Ovary (tissue), 9 donors: Measurements from ENCODE around the gene KATNB1. TPM values are rescaled to one million over a fixed set of nuclear protein-coding genes. Genes with fewer than 3 reads are reported as not detected.

Experiments used
- DNase-seq, 5 donors: peaks; one replicate each; pipeline ENCODE4 v3.0.0-alpha.2; 2019 to 2020
- H3K27ac ChIP-seq, 2 donors: fragments of 200-600 bp; one replicate each; pipeline versions ENCODE4 v1.5.1 to v1.8.0; 2019 to 2022
- H3K27me3 ChIP-seq: fragments of 200-600 bp; one replicate; pipeline ENCODE4 v1.8.0; 2022
- H3K36me3 ChIP-seq: fragments of 200-600 bp; sonication (generic); one replicate; pipeline ENCODE4 v1.5.1; 2019
- H3K4me1 ChIP-seq: one replicate; pipeline ENCODE4 v1.8.1; 2013; ENCODE audit warnings: mild to moderate bottlenecking, moderate library complexity; ENCODE audit not compliant: insufficient read depth
- H3K4me3 ChIP-seq: fragments of 200-600 bp; sonication (generic); one replicate; pipeline ENCODE4 v1.5.1; 2017
- H3K9me3 ChIP-seq, 2 donors: fragments of 200-600 bp in 1 of 2; sonication (generic) in 1 of 2; one replicate each; pipeline versions ENCODE4 v1.5.1 to v1.8.1; 2013 to 2019; ENCODE audit warnings: mild to moderate bottlenecking in 1 of 2, moderate library complexity in 1 of 2
- EP300 ChIP-seq: sonication (generic); formaldehyde crosslinking; IDR thresholded peaks from one replicate; pipeline ENCODE4 v1.6.1; 2017; ENCODE audit warnings: antibody characterized with exemption
- POLR2A ChIP-seq: fragments of 450-650 bp; IDR thresholded peaks from one replicate; pipeline ENCODE4 v1.6.1; 2017; ENCODE audit warnings: antibody characterized with exemption, mild to moderate bottlenecking, moderate library complexity
- WGBS, 3 donors: extraction: QIAGEN DNeasy Blood & Tissue Kit in 1 of 3; methylation state at CpG; one replicate each; pipeline versions ENCODE4 v1.1.5 to v1.1.7; 2013 to 2017; 5-methylcytosine and 5-hydroxymethylcytosine counted together
- intact Hi-C, 4 donors: fragments of 100-400 bp; cut with DNase I; formaldehyde crosslinking; loops; one replicate each; pipeline versions ENCODE4 v1.11.0 to v1.15.1; 2022 to 2023
- polyA plus RNA-seq, 2 donors: library from polyadenylated mRNA; stranded (reverse); fragments of 200-250 nt in 1 of 2; fragments of 350-450 nt in 1 of 2; fragmentation: Illumina TruSeq in 1 of 2; extraction: RNeasy Lipid Tissue Mini Kit (QIAGEN cat#74804) in 1 of 2; gene quantifications; one replicate each; pipeline ENCODE4 v1.2.3, GENCODE V29; 2013 to 2014
- total RNA-seq, 7 donors: library from RNA; depleted of rRNA in 2 of 7; stranded (reverse); fragments of >200 nt in 2 of 7; fragmentation: NEBNext Ultra II Directional in 3 of 7; extraction: Animal tissue kit (Norgen Biotek cat#: 25700) in 3 of 7; gene quantifications; one replicate each; pipeline versions ENCODE4 v1.1.0 to v1.2.4, GENCODE V29; 2016 to 2023
- TF ChIP-seq, protein P1 (sequence below), 3 donors: fragments of 450-650 bp in 2 of 3; fragments of 200-600 bp in 1 of 3; IDR thresholded peaks; one replicate each; pipeline versions ENCODE4 v1.5.1 to v1.8.0; 2016 to 2022; ENCODE audit warnings: antibody characterized with exemption in 3 of 3, mild to moderate bottlenecking in 1 of 3
- donor health status: DM: no; HTN: no; CAD: no; lungs with moderate emphysema.
- donor health status: DM: no; HTN: no; CAD: no.
- donor health status: Bipolar disorder and iron deficiency.
- donor health status: DM: yes; HTN: yes; CAD: no.
- donor health status: DM: no; HTN: no; CAD: no.
- donor health status: DM: yes; HTN: yes; CAD: no.

KATNB1 gene
- total and polyA plus RNA-seq, 9 donors: 3.4 to 20.2 (median 12.5) TPM

DNA sequence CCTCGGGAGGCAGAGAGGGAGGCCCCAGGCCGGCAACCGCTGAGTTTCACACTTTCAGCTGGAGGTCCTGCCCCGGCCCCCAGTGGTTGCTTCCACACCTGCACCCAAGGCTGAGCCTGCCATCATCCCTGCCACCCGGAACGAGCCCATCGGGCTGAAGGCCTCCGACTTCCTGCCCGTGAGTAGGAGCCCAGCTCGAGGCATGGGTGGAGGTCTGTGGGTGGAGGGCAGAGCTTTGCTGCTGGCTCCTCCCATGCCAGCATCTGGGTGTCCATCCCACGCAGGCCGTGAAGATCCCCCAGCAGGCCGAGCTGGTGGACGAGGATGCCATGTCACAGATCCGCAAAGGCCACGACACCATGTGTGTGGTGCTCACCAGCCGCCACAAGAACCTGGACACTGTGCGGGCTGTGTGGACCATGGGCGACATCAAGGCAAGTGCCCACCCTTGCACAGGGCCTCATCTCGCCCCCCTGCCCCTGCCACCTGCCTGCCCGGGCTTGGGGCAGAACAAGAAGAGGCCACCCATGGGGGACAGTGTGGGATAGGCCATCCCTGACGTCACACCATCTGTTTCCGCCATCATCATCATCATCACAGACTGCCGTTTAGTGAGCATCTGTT, 19.6 kb downstream of the KATNB1 start:
- DNase-seq: peak in 1 of 5 donors; percentile 20
- Histone ChIP-seq H3K27me3 (no peaks in the 10 kb centered on the region), H3K4me3 (no peak overlapping the region), H3K9me3 (no peaks in the 10 kb centered on the region), H3K4me1 (no peaks in the 10 kb centered on the region), H3K27ac (no peak overlapping the region), H3K36me3 (no peaks in the 10 kb centered on the region)
- TF ChIP-seq, protein P1, sequence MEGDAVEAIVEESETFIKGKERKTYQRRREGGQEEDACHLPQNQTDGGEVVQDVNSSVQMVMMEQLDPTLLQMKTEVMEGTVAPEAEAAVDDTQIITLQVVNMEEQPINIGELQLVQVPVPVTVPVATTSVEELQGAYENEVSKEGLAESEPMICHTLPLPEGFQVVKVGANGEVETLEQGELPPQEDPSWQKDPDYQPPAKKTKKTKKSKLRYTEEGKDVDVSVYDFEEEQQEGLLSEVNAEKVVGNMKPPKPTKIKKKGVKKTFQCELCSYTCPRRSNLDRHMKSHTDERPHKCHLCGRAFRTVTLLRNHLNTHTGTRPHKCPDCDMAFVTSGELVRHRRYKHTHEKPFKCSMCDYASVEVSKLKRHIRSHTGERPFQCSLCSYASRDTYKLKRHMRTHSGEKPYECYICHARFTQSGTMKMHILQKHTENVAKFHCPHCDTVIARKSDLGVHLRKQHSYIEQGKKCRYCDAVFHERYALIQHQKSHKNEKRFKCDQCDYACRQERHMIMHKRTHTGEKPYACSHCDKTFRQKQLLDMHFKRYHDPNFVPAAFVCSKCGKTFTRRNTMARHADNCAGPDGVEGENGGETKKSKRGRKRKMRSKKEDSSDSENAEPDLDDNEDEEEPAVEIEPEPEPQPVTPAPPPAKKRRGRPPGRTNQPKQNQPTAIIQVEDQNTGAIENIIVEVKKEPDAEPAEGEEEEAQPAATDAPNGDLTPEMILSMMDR (IDR thresholded peaks at IDR 0.05): no peak
- no peak for TF ChIP-seq POLR2A
- no peak for TF ChIP-seq EP300
- intact Hi-C loops: loop anchor here (5.0 to 10.0 kb wide), 5 partner anchors 107 to 247 kb away; partner anchors contain the start of genes USB1 (in 2 of the 4) and ZNF319 (in 2 of the 4)
- WGBS, 3 donors: 74 to 83% (median 82%) methylated on average over 24 of the region's 24 CpGs

DNA sequence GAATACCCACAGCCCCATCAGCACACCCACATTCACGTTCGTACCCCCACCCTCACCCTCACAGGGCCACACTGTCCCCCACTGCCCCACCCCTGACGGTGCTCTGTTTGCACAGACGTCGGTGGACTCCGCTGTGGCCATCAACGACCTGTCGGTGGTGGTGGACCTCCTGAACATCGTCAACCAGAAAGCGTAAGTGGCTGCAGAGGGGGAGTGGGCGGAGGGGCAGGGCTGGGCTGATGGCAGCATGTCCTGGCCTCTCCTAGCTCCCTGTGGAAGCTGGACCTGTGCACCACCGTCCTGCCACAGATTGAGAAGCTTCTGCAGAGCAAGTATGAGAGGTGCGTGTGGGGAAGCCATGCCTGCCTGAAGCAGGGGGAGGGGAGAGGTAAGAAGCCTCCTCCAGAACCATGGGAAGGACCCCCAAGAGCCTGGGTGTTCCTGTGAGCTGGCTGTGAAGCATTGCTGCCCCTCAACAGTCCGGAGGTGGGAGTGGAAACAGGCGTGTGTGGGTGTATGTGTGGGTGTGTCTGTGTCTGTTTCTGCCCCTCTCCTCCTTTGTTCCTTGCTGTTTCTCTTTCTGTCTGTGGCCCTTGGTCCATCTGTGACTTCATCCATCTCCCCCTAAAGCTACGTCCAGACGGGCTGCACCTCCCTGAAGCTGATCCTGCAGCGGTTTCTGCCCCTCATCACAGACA, 20.3 kb downstream of the KATNB1 start:
- WGBS, 3 donors: 68 to 71% (median 69%) methylated on average over 18 of the region's 18 CpGs
- Histone ChIP-seq H3K4me3 (no peak overlapping the region), H3K36me3 (no peaks in the 10 kb centered on the region), H3K27me3 (no peaks in the 10 kb centered on the region), H3K4me1 (no peaks in the 10 kb centered on the region), H3K27ac (no peak overlapping the region), H3K9me3 (no peaks in the 10 kb centered on the region)
- peak in 2 of 5 donors; percentile 21 to 28 for DNase-seq
- TF ChIP-seq EP300: no peak
- TF ChIP-seq, protein P1 (IDR thresholded peaks at IDR 0.05): no peak
- intact Hi-C loops: loop anchor here (2.0 to 10.0 kb wide), 6 partner anchors 106 to 246 kb away; partner anchors contain the start of genes USB1 (in 2 of the 4) and ZNF319 (in 2 of the 4)

DNA sequence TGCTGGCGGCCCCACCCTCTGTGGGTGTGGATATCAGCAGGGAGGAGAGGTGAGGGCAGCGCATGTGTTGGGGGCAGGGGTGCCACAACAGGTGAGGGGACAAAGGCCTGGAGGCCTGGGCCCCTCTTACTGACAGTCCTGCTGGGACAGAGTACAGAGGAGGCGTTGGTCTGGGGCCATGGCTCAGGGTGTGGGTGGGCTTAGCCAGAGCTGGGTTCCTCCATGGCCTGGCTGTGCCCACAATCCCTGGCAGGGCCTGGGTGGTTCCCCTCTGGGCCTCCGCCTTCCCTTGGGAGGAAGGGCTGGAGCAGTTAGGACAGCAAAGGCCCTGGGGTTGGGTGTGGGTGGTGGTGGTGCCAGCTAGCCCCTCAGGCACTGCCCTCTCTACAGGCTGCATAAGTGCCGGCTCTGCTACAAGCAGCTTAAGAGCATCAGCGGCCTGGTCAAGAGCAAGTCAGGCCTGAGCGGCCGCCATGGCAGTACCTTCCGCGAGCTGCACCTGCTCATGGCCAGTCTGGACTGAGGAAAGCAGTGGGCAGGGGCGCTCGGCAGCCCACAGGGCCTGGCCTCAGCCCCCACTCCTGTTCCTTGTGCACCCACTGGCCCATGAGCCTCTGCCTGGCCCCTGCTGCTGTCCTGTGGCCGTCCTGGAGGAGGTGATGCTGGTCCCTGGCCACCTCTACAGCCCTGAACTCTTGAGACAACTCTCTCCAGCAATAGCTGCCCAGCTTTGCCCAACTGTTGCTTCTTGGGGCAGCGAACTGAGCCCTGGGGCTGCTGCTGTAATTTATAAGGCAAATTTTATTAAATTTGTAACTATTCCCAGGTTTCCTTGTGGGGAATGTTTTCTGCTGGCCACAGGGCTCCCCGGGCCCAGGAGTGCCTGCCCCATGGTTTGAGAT, 21.1 kb downstream of the KATNB1 start:
- peak overlapping the region in 1 of 2 donors; percentile 8 for H3K27ac ChIP-seq
- no peaks in the 10 kb centered on the region for H3K27me3 ChIP-seq
- no peaks in the 10 kb centered on the region for H3K9me3 ChIP-seq
- H3K4me3 ChIP-seq: no peak overlapping the region
- DNase-seq: peak in 2 of 5 donors; percentile 32 to 40
- no peaks in the 10 kb centered on the region for H3K4me1 ChIP-seq
- H3K36me3 ChIP-seq: no peaks in the 10 kb centered on the region
- intact Hi-C loops: loop anchor here (2.0 to 10.0 kb wide), 6 partner anchors 106 to 246 kb away; partner anchors contain the start of genes USB1 (in 2 of the 4) and ZNF319 (in 2 of the 4)
- WGBS, 3 donors: 76 to 81% (median 80%) methylated on average over 13 to 15 of the region's 15 CpGs
- TF ChIP-seq, protein P1 (IDR thresholded peaks at IDR 0.05): no peak
- no peak for TF ChIP-seq EP300
- TF ChIP-seq POLR2A: no peak

DNA sequence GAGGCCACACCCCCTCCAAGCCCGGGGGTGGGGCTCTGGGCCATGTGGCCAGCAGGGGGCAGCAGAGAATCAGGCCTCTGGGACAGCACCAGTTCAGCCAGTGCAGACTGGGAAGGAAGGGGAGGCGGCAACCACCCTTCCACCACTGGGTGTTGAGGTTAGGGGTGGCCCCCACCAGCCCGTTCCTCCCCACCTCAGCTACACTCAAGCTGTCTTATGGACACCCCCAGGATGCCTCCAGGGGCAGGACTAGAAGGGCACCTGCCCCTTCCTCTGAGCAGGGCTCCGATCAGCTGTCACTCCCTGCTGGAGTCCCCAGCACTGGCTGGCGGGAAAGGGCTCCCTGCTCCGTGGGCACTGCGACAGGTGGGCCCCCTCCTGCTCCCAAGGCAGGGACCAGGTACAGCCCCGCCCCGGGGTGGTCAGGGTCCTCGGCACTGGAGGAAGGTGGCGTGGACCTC, 21.8 kb downstream of the KATNB1 start:
- TF ChIP-seq EP300: no peak
- TF ChIP-seq, protein P1 (IDR thresholded peaks at IDR 0.05): peak; percentile 89 to 99 (median 93)
- TF ChIP-seq POLR2A: no peak
- 59 to 64% (median 60%) methylated on average over 11 of the region's 11 CpGs for WGBS, 3 donors
- no peaks in the 10 kb centered on the region for H3K4me1 ChIP-seq
- peak overlapping the region in 1 of 2 donors; percentile 8 for H3K27ac ChIP-seq
- intact Hi-C loops: loop anchor here (2.0 to 10.0 kb wide), 6 partner anchors 105 to 245 kb away; partner anchors contain the start of genes USB1 (in 2 of the 4) and ZNF319 (in 2 of the 4)
- peak; percentile 84 to 93 (median 91) for DNase-seq
- no peaks in the 10 kb centered on the region for H3K27me3 ChIP-seq
- no peaks in the 10 kb centered on the region for H3K9me3 ChIP-seq
- no peaks in the 10 kb centered on the region for H3K36me3 ChIP-seq
- no peak overlapping the region for H3K4me3 ChIP-seq
